Measurements from ENCODE around the gene ALX4. TPM values are rescaled to one million over a fixed set of nuclear protein-coding genes. Genes with fewer than 3 reads are reported as not detected.

Gene ALX4
- total RNA-seq, 3 donors from 2014 or later (not counting 1 experiment from before 2014, with no cell fraction given), result not detected

- DNase-seq (no peak), ATAC-seq (no peak)
- H3K4me1 ChIP-seq (ENCODE audit: control insufficient read depth, insufficient read depth, low read length), result no peaks in the 10 kb centered on the region
- 88% methylated on average over 20 of the region's 20 CpGs for WGBS (ENCODE audit: insufficient coverage)
- Mint-ChIP-seq H3K36me3 (no peaks in the 10 kb centered on the region), H3K27me3 (ENCODE audit: low read depth in 2 of 2) (peaks cover 0 to 3% of the 10 kb centered on the region in 2 donors), H3K27ac (no peak overlapping the region), H3K9me3 (no peaks in the 10 kb centered on the region), H3K4me1 (peaks cover 0 to 5% of the 10 kb centered on the region in 2 donors), H3K4me3 (no peak overlapping the region)
- TF ChIP-seq CTCF (IDR thresholded peaks at IDR 0.05), result no peak
- no peaks in the 10 kb centered on the region for H3K36me3 ChIP-seq (ENCODE audit: control insufficient read depth, insufficient read depth, low read length)
- no peak overlapping the region for H3K27ac ChIP-seq (ENCODE audit: low read length)
- H3K4me3 ChIP-seq (ENCODE audit: low read length), result no peak overlapping the region
- no peaks in the 10 kb centered on the region for H3K27me3 ChIP-seq (ENCODE audit: control insufficient read depth, insufficient read depth, low read length)
- intact Hi-C loops (cut with micrococcal nuclease), result loop anchor here (1.0 kb wide), 1 partner anchor 25 kb away; no protein-coding TSS in a partner anchor
- H3K9me3 ChIP-seq (ENCODE audit: control insufficient read depth, insufficient read depth, low read length), result no peaks in the 10 kb centered on the region
Observed at GRCh38 chr11:44270403-44271273, 39.3 kb downstream of the ALX4 start.

- Histone ChIP-seq H3K9me3 (ENCODE audit: control insufficient read depth, insufficient read depth, low read length) (no peaks in the 10 kb centered on the region), H3K4me1 (ENCODE audit: control insufficient read depth, insufficient read depth, low read length) (no peaks in the 10 kb centered on the region), H3K36me3 (ENCODE audit: control insufficient read depth, insufficient read depth, low read length) (no peaks in the 10 kb centered on the region), H3K27me3 (ENCODE audit: control insufficient read depth, insufficient read depth, low read length) (no peaks in the 10 kb centered on the region), H3K27ac (ENCODE audit: low read length) (no peak overlapping the region), H3K4me3 (ENCODE audit: low read length) (no peak overlapping the region)
- DNase-seq, result no peak
- H3K4me3 Mint-ChIP-seq, result no peak overlapping the region
- no peak for ATAC-seq
- TF ChIP-seq CTCF (IDR thresholded peaks at IDR 0.05), result no peak
- H3K4me1 Mint-ChIP-seq, result peaks cover 0 to 5% of the 10 kb centered on the region in 2 donors
- peaks cover 0 to 3% of the 10 kb centered on the region in 2 donors for H3K27me3 Mint-ChIP-seq (ENCODE audit: low read depth in 2 of 2)
- no peak overlapping the region for H3K27ac Mint-ChIP-seq
- 82% methylated on average over 17 of the region's 17 CpGs for WGBS (ENCODE audit: insufficient coverage)
- H3K9me3 Mint-ChIP-seq, result no peaks in the 10 kb centered on the region
- intact Hi-C loops (cut with micrococcal nuclease), result no loop called here
- H3K36me3 Mint-ChIP-seq, result no peaks in the 10 kb centered on the region
Observed at GRCh38 chr11:44269369-44270351, 40.3 kb downstream of the ALX4 start.

DNA sequence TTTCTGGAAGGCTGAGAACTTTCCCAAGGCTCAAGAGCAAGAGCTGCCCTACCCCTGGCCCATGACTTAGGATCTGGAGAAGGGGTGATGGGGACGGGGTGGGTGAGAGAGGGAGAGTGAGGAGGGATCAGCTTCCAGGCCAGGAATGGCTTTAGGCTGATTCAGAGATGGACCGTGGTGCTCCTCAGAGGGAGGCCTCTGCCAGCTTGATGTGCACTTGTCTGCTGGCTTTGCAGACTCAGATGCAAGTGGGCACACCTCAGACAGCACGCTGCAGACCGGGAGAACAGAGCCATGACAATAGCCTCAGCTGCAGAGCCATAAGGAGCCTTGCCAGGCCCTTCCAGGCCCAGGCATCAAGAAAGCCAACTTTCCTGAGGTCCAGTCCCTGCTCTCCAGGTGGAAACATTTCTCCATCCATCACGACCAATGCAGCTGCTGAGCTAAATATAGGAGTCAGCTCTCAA lies 41.3 kb downstream of the ALX4 start:
- no peaks in the 10 kb centered on the region for H3K4me1 ChIP-seq (ENCODE audit: control insufficient read depth, insufficient read depth, low read length)
- WGBS (ENCODE audit: insufficient coverage), result 73% methylated on average over 5 of the region's 5 CpGs
- intact Hi-C loops (cut with micrococcal nuclease), result no loop called here
- no peaks in the 10 kb centered on the region for H3K9me3 ChIP-seq (ENCODE audit: control insufficient read depth, insufficient read depth, low read length)
- no peak overlapping the region for H3K4me3 ChIP-seq (ENCODE audit: low read length)
- Mint-ChIP-seq H3K4me1 (peaks cover 0 to 5% of the 10 kb centered on the region in 2 donors), H3K9me3 (no peaks in the 10 kb centered on the region), H3K36me3 (no peaks in the 10 kb centered on the region), H3K27ac (no peak overlapping the region), H3K27me3 (ENCODE audit: low read depth in 2 of 2) (peaks cover 0 to 3% of the 10 kb centered on the region in 2 donors), H3K4me3 (no peak overlapping the region)
- no peak overlapping the region for H3K27ac ChIP-seq (ENCODE audit: low read length)
- TF ChIP-seq CTCF (IDR thresholded peaks at IDR 0.05), result no peak
- no peak for ATAC-seq
- no peaks in the 10 kb centered on the region for H3K27me3 ChIP-seq (ENCODE audit: control insufficient read depth, insufficient read depth, low read length)
- DNase-seq, result no peak
- H3K36me3 ChIP-seq (ENCODE audit: control insufficient read depth, insufficient read depth, low read length), result no peaks in the 10 kb centered on the region
